ENCODE data around the gene SLC27A3. TPM values are rescaled to one million over a fixed set of nuclear protein-coding genes. Genes with fewer than 3 reads are reported as not detected.
"Not testable (repeated sequence)": the region's sequence is repeated elsewhere in the genome, so short reads cannot be mapped to it uniquely, and the experiment has no call there.

The SLC27A3 gene
- total RNA-seq, 1 experiment from 2014 or later: 3.3 TPM

- no peaks in the 10 kb centered on the region for H3K27me3 ChIP-seq
- H3K4me3 ChIP-seq: no peak overlapping the region
- DNase-seq: no peak
- H3K36me3 ChIP-seq: peaks cover 33% of the 10 kb centered on the region
- no peaks in the 10 kb centered on the region for H3K9me3 ChIP-seq
Measured at GRCh38 chr1:153775458-153776327, 486 bp downstream of the SLC27A3 start.

DNA sequence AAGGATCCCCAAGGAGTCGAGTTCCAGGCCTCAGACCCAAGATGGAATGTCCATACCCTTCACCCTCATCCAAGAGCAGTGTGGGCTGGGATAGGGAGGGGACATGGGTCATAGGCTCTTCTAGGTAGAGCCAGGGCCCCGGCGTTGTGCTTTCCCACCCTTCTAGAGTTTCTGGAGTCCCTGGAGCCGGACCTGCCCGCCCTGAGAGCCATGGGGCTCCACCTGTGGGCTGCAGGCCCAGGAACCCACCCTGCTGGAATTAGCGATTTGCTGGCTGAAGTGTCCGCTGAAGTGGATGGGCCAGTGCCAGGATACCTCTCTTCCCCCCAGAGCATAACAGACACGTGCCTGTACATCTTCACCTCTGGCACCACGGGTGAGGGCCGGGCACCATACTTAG is 1.1 kb downstream of the SLC27A3 start:
- no peak overlapping the region for H3K4me3 ChIP-seq
- no peaks in the 10 kb centered on the region for H3K9me3 ChIP-seq
- H3K36me3 ChIP-seq: peaks cover 30% of the 10 kb centered on the region
- DNase-seq: no peak
- no peaks in the 10 kb centered on the region for H3K27me3 ChIP-seq

DNA sequence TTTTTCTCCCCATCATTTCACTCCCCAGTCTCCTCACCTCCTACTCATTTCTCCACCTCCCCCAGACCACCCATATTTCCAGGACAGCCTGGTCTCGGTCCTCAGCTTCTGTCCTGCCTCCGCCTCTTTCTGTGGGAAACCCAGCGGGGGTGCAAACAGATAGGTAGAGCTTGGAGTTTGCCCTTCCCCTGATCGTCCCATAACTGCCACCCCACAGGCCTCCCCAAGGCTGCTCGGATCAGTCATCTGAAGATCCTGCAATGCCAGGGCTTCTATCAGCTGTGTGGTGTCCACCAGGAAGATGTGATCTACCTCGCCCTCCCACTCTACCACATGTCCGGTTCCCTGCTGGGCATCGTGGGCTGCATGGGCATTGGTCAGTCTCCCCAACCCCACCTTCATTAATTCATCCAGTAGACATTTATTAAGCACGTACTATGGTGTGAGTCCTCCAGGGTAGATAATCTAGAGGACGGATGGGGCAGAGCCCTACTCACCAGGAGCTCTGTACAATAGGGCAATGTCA is 1.7 kb downstream of the SLC27A3 start:
- DNase-seq: no peak
- no peak overlapping the region for H3K4me3 ChIP-seq

GRCh38 chr1:153777648-153778047 is 2.4 kb downstream of the SLC27A3 start:
- H3K9me3 ChIP-seq: no peaks in the 10 kb centered on the region
- no peak overlapping the region for H3K4me3 ChIP-seq
- H3K27me3 ChIP-seq: no peaks in the 10 kb centered on the region
- DNase-seq: no peak
- peaks cover 17% of the 10 kb centered on the region for H3K36me3 ChIP-seq

More for the DNA sequence above, 1.7 kb downstream of the SLC27A3 start:
- no peaks in the 10 kb centered on the region for H3K9me3 ChIP-seq
- H3K36me3 ChIP-seq: peaks cover 24% of the 10 kb centered on the region
- H3K27me3 ChIP-seq: no peaks in the 10 kb centered on the region

GRCh38 chr1:153778051-153778823 is 3.0 kb downstream of the SLC27A3 start:
- Histone ChIP-seq H3K36me3 (peaks cover 13% of the 10 kb centered on the region), H3K9me3 (no peaks in the 10 kb centered on the region), H3K27me3 (no peaks in the 10 kb centered on the region), H3K4me3 (no peak overlapping the region)
- DNase-seq: no peak

DNA sequence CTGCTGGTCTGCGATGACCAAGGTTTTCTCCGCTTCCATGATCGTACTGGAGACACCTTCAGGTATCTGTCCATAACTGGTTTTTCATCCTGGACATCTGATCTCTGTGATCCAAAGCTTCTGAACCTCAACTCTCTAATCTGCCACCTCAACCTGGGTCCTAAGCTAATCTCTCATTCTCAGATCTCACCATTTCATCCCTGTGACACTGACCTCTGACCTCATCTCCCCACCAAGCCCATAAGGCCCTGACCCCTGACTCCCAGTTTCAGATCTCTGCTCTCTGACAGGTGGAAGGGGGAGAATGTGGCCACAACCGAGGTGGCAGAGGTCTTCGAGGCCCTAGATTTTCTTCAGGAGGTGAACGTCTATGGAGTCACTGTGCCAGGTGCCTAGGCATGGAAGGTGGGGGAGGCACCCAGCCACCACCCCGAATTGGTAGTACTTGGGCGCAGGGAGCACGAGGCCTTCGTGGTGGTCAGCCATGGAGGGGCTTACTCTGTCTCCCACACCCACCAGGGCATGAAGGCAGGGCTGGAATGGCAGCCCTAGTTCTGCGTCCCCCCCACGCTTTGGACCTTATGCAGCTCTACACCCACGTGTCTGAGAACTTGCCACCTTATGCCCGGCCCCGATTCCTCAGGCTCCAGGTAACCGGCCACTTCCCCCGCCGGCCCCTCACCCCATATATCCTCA is 3.8 kb downstream of the SLC27A3 start:
- H3K4me3 ChIP-seq: no peak overlapping the region
- no peaks in the 10 kb centered on the region for H3K9me3 ChIP-seq
- peaks cover 8% of the 10 kb centered on the region; the same call in 1 of the 2 replicates for H3K36me3 ChIP-seq
- DNase-seq: no peak
- no peaks in the 10 kb centered on the region for H3K27me3 ChIP-seq

DNA sequence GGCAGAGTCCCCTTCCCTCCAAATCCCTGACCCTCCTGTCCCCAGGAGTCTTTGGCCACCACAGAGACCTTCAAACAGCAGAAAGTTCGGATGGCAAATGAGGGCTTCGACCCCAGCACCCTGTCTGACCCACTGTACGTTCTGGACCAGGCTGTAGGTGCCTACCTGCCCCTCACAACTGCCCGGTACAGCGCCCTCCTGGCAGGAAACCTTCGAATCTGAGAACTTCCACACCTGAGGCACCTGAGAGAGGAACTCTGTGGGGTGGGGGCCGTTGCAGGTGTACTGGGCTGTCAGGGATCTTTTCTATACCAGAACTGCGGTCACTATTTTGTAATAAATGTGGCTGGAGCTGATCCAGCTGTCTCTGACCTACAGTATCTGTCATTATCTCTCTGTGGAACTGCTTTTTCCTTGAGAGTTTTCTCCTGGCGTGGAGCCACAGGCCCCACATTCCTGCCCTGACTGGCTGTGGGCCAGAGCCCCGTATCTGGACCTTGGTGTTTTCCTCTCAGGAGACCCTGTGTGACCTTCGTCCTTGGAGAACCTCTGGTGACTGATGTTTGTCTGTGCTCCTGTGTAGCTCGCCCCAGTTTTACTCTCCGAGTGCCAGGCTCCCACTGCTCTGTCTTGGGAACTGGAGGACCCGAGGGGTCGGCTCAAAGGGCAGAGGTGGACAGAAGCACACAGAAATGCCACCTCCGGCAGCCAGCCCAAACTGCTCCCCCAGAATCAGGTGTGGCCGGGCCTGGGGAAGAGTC is 4.8 kb downstream of the SLC27A3 start:
- no peak for DNase-seq
- H3K4me3 ChIP-seq: no peak overlapping the region

DNA sequence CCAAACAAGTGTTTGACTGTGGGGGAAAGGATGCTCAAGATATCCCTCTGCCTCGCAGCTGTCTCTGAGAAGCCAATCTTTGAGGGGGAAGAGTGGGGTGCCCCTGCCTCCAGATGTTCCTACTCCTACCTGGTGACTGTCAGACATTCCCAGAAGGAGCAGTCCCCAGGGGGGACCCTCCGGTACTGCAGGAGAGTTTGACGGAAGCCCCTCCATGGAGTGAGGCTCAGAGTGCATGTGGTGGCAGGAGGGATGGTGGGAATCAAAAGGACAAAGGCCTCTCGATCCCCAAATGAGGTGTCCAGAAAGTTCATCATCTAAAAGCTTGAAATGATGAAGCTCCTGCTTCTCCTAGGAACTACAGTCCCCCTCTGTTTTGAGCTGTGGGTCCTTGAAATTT is 5.3 kb downstream of the SLC27A3 start:
- no peak for DNase-seq
- H3K36me3 ChIP-seq: 0 out of 2 replicates have a peak, but pooled peaks cover 3% of the 10 kb centered on the region
- no peak overlapping the region for H3K4me3 ChIP-seq
- H3K9me3 ChIP-seq: no peaks in the 10 kb centered on the region
- no peaks in the 10 kb centered on the region for H3K27me3 ChIP-seq

More for the DNA sequence above, 4.8 kb downstream of the SLC27A3 start:
- H3K36me3 ChIP-seq: peaks cover 3% of the 10 kb centered on the region; the same call in 1 of the 2 replicates
- no peaks in the 10 kb centered on the region for H3K27me3 ChIP-seq
- no peaks in the 10 kb centered on the region for H3K9me3 ChIP-seq

DNA sequence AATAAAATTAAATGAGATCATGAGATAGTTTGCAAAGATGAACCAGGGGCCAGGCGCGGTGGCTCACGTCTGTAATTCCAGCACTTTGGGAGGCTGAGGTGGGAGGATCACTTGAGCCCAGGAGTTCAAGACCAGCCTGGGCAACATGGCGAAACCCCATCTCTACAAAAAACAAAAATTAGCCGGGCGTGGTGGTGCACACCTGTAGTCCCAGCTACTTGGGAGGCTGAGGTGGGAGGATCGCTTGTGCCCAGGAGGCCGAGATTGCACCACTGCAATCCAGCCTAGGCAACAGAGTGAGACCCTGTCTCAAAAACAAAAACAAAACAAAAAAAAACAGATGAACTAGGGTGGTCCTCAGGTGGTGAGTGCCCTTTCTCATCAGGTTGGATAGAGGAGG is 7.4 kb downstream of the SLC27A3 start:
- H3K9me3 ChIP-seq, DNase-seq, H3K27me3 ChIP-seq, H3K36me3 ChIP-seq: not testable (repeated sequence)
- H3K4me3 ChIP-seq: peak overlapping the region; percentile 79

DNA sequence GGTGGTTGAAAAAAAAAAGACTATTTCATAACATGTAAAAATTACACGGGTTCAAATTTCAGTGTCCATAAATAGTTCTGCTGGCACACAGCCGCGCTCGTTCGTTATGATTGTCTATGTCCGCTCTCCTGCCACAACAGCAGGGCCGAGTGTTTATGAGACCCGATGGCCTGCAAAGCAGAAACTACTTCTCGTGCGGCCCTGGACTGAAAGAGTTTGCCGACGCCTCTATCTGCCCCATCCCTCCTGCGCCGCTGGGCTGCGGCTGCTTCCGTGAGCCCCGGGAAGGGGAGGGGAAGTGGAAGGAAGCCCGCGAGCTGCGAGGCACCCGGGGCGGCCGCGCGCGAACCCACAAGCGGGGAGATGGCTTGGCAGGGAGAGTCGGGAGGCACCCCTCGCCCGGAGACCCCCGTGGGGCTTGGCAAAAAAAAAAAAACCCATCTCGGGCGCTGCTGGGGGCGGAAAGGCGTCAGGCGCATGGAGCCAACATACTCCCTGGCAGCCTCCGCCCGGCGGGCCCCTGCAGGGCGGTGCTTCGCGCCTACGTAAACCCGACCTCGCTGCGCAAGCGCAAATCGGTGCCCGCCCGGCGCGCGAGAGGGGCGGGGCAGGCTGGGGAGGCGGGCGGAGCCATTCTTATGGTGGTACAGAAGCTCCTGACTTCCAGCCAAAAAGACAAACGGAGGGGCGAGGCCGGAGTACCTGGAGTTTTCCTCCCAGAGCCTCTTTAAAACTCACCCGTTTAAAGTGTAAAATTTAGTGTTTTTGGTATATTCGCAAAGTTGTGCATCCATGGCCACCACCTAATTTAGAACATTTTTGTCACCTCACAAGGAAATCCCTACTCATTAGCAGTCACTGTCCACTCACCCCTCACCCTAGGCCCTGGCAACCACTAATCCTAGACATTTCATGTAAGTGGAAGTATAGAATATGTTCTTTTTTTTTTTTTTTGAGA is 8.3 kb downstream of the SLC27A3 start:
- peak overlapping the region; percentile 79 for H3K4me3 ChIP-seq
- DNase-seq: peak; percentile 89
- H3K9me3 ChIP-seq: no peaks in the 10 kb centered on the region
- no peaks in the 10 kb centered on the region for H3K27me3 ChIP-seq
- 0 out of 2 replicates have a peak, but pooled peaks cover 3% of the 10 kb centered on the region for H3K36me3 ChIP-seq

GRCh38 chr1:153786038-153786790 is 11.0 kb downstream of the SLC27A3 start:
- Histone ChIP-seq H3K27me3 (no peaks in the 10 kb centered on the region), H3K36me3 (no peaks in the 10 kb centered on the region), H3K4me3 (no peak overlapping the region), H3K9me3 (no peaks in the 10 kb centered on the region)
- no peak for DNase-seq

GRCh38 chr1:153789478-153790034 is 14.3 kb downstream of the SLC27A3 start:
- H3K4me3 ChIP-seq: no peak overlapping the region

GRCh38 chr1:153790313-153790965 is 15.2 kb downstream of the SLC27A3 start:
- Histone ChIP-seq H3K27me3 (no peaks in the 10 kb centered on the region), H3K36me3 (no peaks in the 10 kb centered on the region), H3K4me3 (peak overlapping the region; percentile 6; the same call in 1 of the 2 replicates), H3K9me3 (no peaks in the 10 kb centered on the region; the same call in 1 of the 2 replicates)
- peak; percentile 72 for DNase-seq

More at GRCh38 chr1:153789478-153790034, 14.3 kb downstream of the SLC27A3 start:
- H3K9me3 ChIP-seq: no peaks in the 10 kb centered on the region; the same call in 1 of the 2 replicates
- no peaks in the 10 kb centered on the region for H3K27me3 ChIP-seq
- no peaks in the 10 kb centered on the region for H3K36me3 ChIP-seq
- no peak for DNase-seq

Measured in MG63 (cell line).